Gastrocnemius medialis (tissue), 4 donors: ENCODE data around the gene SCN10A.

ENCODE experiments used
- POLR2A ChIP-seq, 2 donors: fragments of 450-650 bp; IDR thresholded peaks; one replicate each; pipeline ENCODE4 v1.6.1; 2017; ENCODE audit warnings: antibody characterized with exemption in 2 of 2, mild to moderate bottlenecking in 2 of 2, moderate library complexity in 2 of 2
- TF ChIP-seq, protein P1 (sequence below), 5 experiments: fragments of 450-650 bp in 3 of 5; fragments of 200-600 bp in 2 of 5; sonication (generic) in 2 of 5; IDR thresholded peaks in 4 of 5; conservative IDR thresholded peaks in 1 of 5; 1 replicate in 4 of 5; 2 replicates in 1 of 5; pipeline ENCODE4 v1.5.1; 2016 to 2019; ENCODE audit warnings: antibody characterized with exemption in 5 of 5, mild to moderate bottlenecking in 3 of 5, moderate library complexity in 3 of 5

DNA sequence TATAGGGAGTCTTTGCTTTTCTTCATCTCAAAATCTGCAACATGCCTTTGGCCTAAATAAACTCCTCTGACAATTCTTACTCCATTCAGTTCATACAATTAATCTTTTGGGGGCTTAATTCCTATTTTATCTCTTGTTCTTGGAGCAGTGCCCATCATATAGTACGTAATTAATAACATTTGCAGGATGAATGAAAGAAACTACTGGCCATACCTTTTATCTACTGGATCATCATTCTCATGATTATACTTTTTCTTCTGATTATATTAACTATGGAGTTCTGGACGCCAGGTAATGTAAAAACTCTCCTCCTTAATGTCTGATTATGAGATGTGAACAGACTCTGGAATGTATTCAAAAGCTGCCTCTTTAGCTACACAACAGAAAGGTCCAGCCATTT lies 120.0 kb downstream of the SCN10A start:
- TF ChIP-seq POLR2A (IDR thresholded peaks at IDR 0.05) = no peak
- TF ChIP-seq, protein P1, sequence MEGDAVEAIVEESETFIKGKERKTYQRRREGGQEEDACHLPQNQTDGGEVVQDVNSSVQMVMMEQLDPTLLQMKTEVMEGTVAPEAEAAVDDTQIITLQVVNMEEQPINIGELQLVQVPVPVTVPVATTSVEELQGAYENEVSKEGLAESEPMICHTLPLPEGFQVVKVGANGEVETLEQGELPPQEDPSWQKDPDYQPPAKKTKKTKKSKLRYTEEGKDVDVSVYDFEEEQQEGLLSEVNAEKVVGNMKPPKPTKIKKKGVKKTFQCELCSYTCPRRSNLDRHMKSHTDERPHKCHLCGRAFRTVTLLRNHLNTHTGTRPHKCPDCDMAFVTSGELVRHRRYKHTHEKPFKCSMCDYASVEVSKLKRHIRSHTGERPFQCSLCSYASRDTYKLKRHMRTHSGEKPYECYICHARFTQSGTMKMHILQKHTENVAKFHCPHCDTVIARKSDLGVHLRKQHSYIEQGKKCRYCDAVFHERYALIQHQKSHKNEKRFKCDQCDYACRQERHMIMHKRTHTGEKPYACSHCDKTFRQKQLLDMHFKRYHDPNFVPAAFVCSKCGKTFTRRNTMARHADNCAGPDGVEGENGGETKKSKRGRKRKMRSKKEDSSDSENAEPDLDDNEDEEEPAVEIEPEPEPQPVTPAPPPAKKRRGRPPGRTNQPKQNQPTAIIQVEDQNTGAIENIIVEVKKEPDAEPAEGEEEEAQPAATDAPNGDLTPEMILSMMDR (IDR thresholded peaks at IDR 0.05 in 4 of 5, conservative IDR thresholded peaks at IDR 0.05 in 1 of 5) = no peak
